Fibroblast of the aortic adventitia (primary cell): ENCODE measurements around the gene DNAJC13. TPM values are rescaled to one million over a fixed set of nuclear protein-coding genes. Genes with fewer than 3 reads are reported as not detected.

ENCODE experiments used
- DNase-seq: peaks from one replicate; pipeline ENCODE4 v3.0.0-alpha.2; 2010; ENCODE audit warnings: low read depth
- H3K4me3 ChIP-seq: 2 replicates; pipeline ENCODE4 v1.5.1; 2011; ENCODE audit warnings: low read depth, mild to moderate bottlenecking, control low read depth, low read length, moderate library complexity
- CTCF ChIP-seq: IDR thresholded peaks from 2 replicates; pipeline ENCODE4 v1.5.1; 2011; ENCODE audit warnings: mild to moderate bottlenecking, low read length, control low read depth, inconsistent platforms; ENCODE audit not compliant: insufficient read depth
- total RNA-seq: library from RNA; depleted of rRNA; stranded (reverse); fragments of >200 nt; gene quantifications from 2 replicates; pipeline ENCODE4 v1.2.3, GENCODE V29; 2012; ENCODE audit warnings: low replicate concordance

The DNAJC13 gene
- total RNA-seq, 1 donor = 125 TPM

DNA sequence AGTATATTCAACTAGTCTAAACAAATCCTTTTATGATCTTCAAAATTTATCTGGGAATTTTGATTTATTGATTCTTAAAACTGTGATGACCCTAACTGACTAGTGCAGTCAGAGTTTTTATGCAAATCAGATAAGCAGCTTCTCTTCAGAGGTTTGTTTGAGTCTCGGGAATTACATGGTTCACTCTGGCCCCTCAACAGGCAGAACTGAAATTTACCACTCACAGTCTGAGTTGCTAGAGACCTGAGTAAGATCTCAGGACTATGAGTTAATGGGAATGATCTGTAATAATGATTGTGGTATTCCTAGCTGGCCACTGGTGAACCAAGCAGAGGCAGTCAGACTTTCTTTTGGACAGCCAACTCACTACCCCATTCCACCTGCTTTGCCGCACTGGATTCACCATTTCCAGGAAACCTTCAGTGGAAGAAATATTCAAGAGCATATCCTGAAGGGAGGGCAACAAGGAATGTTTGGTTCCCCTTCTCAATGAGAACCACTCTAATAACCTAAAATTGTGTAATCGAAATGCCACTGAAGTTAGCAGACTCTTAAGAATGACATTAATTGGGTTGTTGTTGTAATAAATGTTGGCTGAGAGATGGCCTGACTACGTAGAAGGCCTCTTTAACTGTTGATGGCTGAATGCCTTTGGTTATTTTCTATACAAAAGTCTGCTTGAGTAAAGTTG is 11.5 kb upstream of the DNAJC13 start:
- no peak overlapping the region for H3K4me3 ChIP-seq
- no peak for TF ChIP-seq CTCF
- DNase-seq = no peak

- TF ChIP-seq CTCF = no peak
- DNase-seq = no peak
- H3K4me3 ChIP-seq = no peak overlapping the region
Observed at GRCh38 chr3:132406587-132406986, 10.7 kb upstream of the DNAJC13 start.

GRCh38 chr3:132407025-132407424 is 10.3 kb upstream of the DNAJC13 start:
- no peak overlapping the region for H3K4me3 ChIP-seq
- no peak for TF ChIP-seq CTCF
- no peak for DNase-seq

DNA sequence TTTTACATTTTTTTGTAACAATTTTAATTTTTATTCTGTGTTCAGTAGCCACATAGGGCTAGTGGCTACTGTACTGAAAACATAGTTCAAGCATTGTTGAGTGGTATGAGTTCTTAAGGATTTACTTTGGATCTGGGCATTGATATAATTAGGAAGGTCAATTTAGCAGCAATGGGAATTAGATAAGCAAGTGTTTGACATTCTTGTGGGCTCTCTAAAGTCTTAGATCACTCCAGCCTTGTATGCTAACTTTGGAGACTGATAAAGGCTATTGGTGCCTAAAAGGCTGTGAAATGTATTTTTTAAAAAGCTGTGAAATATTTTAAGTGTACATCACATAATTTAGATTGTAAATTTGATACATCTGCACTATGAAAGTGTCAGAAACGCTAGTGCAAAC is 2.5 kb upstream of the DNAJC13 start:
- DNase-seq = no peak
- TF ChIP-seq CTCF = no peak

DNA sequence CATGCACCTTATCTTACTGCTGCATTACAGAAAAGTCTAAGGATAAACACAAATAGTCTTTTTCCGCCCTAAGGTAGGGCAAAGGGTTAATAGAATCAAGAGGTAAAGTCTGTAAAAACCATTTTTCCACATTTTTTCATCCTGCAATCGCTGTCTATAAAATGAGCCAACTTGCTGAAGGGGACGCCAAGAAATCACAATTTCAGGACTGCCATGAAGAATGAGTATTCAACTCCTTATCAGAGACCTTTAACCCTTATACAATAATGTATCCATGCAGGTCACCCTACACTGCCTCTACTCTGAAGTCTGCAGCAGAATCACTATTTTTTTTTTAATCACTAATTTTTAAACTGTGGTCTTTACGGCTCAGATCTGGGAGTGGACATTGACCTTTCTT is 1.1 kb upstream of the DNAJC13 start:
- no peak for DNase-seq
- TF ChIP-seq CTCF = no peak

More for the DNA sequence above, 2.5 kb upstream of the DNAJC13 start:
- no peak overlapping the region for H3K4me3 ChIP-seq

DNA sequence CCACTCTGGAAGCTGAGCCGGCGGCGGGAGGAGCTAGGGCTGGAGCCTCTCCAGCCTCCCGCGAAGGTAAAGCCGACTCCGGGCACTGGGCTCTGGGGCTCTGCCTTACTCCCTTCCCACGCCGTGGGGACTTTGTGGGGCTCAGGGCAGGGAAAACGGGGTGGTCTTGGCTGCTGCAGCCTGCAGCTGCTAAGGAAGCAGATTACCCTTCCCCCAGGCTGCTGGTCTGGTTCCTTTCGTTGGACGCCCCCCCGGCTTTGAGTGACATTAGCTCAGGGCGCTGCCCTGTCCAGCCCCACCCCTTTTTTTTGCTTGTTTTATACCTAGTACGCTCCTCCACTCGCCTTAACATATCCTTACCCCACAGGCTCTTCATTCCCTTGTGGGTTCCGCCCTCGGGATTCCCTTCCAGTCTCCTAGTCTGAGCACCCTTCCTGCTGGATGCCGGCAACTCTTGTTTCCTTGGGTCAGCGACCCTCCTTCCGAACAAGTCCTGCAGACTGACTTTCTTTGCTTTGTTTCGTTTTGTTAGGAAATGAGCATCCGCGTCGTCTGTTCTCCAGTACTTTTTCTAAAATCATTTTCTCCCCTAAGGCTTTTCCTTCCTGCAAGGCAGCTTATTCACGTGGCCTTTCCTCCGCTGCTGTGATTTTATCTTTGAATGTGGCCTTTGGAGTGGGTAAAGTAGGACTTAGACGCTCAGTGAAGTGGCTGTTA is 551 bp downstream of the DNAJC13 start:
- peak; percentile 71 for DNase-seq
- no peak for TF ChIP-seq CTCF
- H3K4me3 ChIP-seq = peak overlapping the region; percentile 98

More for the DNA sequence above, 1.1 kb upstream of the DNAJC13 start:
- no peak overlapping the region for H3K4me3 ChIP-seq
